H1 (cell line): ENCODE measurements around the gene CFAP54. TPM values are rescaled to one million over a fixed set of nuclear protein-coding genes. Genes with fewer than 3 reads are reported as not detected.

Source experiments
- CTCF ChIA-PET: fragments of 300-600 bp; sonication (Branson Sonifier 250); formaldehyde crosslinking; loops from one replicate; lab custom pipeline; 2021; ENCODE audit not compliant: partially characterized antibody; lab: Charles Lee
- POLR2A ChIA-PET: fragments of 300-600 bp; sonication (Branson Sonifier 250); formaldehyde crosslinking; loops from one replicate; lab custom pipeline; 2021; ENCODE audit warnings: inconsistent platforms; ENCODE audit not compliant: partially characterized antibody; lab: Charles Lee
- DNase-seq, 2 experiments: peaks; one replicate each; pipeline versions ENCODE4 v3.0.0 to v3.0.0-alpha.2; 2010 to 2022; ENCODE audit warnings: low spot score in 2 of 2, low read depth in 1 of 2, mixed read lengths in 1 of 2
- FAIRE-seq: peaks from 2 replicates; lab custom pipeline; 2011; peaks lifted over from hg19 to GRCh38; lab: Jason Lieb, UNC
- H2AFZ ChIP-seq: 2 replicates; pipeline ENCODE4 v1.8.1; 2012; ENCODE audit warnings: low read length, inconsistent platforms
- H2AK5ac ChIP-seq: 2 replicates; pipeline ENCODE4 v1.6.1; 2013; ENCODE audit warnings: low read depth, low read length
- H2BK120ac ChIP-seq: replicated peaks from 2 replicates; pipeline ENCODE3; 2013; ENCODE audit warnings: low read depth, low read length, inconsistent platforms
- H2BK12ac ChIP-seq: 2 replicates; pipeline ENCODE4 v1.6.1; 2013; ENCODE audit warnings: low read depth, low read length
- H2BK15ac ChIP-seq: 2 replicates; pipeline ENCODE4 v1.6.1; 2013; ENCODE audit warnings: low read length
- H2BK20ac ChIP-seq: 2 replicates; pipeline ENCODE4 v1.6.1; 2013; ENCODE audit warnings: low read length
- H2BK5ac ChIP-seq: 2 replicates; pipeline ENCODE4 v1.6.1; 2013; ENCODE audit warnings: low read depth, low read length
- H3K14ac ChIP-seq: 2 replicates; pipeline ENCODE4 v1.6.1; 2013; ENCODE audit warnings: inconsistent platforms; ENCODE audit not compliant: insufficient read length
- H3K18ac ChIP-seq: 2 replicates; pipeline ENCODE4 v1.6.1; 2013; ENCODE audit warnings: low read length; ENCODE audit errors: extremely low read depth
- H3K23ac ChIP-seq: 2 replicates; pipeline ENCODE4 v1.6.1; 2013; ENCODE audit warnings: inconsistent platforms; ENCODE audit not compliant: insufficient read length
- H3K23me2 ChIP-seq: 2 replicates; pipeline ENCODE4 v1.6.1; 2013; ENCODE audit warnings: low read depth, low read length
- H3K27ac ChIP-seq: 2 replicates; pipeline ENCODE4 v1.6.1; 2011; ENCODE audit warnings: low read depth, low read length, inconsistent platforms
- H3K27me3 ChIP-seq, 4 experiments: replicated peaks in 1 of 4; 1 replicate in 1 of 4; 2 replicates in 3 of 4; pipeline versions ENCODE4 v1.6.1 to v1.8.1; 2011 to 2013; ENCODE audit warnings: low read length in 3 of 4, mild to moderate bottlenecking in 3 of 4, inconsistent platforms in 2 of 4, mixed read lengths in 2 of 4, moderate library complexity in 1 of 4; ENCODE audit not compliant: control insufficient read depth in 3 of 4, insufficient read depth in 3 of 4; ENCODE audit errors: extremely low read depth in 1 of 4
- H3K36me3 ChIP-seq, 4 experiments: 2 replicates each; pipeline versions ENCODE4 v1.6.1 to v1.8.1; 2011 to 2013; ENCODE audit warnings: mild to moderate bottlenecking in 4 of 4, low read length in 3 of 4, moderate library complexity in 2 of 4, control low read depth in 1 of 4, inconsistent platforms in 1 of 4; ENCODE audit not compliant: insufficient read depth in 4 of 4, control insufficient read depth in 2 of 4
- H3K4ac ChIP-seq: replicated peaks from 2 replicates; pipeline ENCODE3; 2013; ENCODE audit warnings: low read length, low read depth, mixed read lengths, inconsistent platforms; ENCODE audit not compliant: insufficient read length
- H3K4me1 ChIP-seq, 4 experiments: replicated peaks in 1 of 4; 1 replicate in 1 of 4; 2 replicates in 3 of 4; pipeline versions ENCODE4 v1.6.1 to v1.8.1; 2011 to 2013; ENCODE audit warnings: low read length in 3 of 4, inconsistent platforms in 2 of 4, mixed read lengths in 1 of 4; ENCODE audit not compliant: insufficient read depth in 4 of 4, control insufficient read depth in 3 of 4
- H3K4me2 ChIP-seq, 2 experiments: 2 replicates each; pipeline versions ENCODE4 v1.6.1 to v1.8.1; 2011 to 2013; ENCODE audit warnings: low read depth in 2 of 2, low read length in 2 of 2, control low read depth in 1 of 2, inconsistent platforms in 1 of 2, mild to moderate bottlenecking in 1 of 2; ENCODE audit not compliant: insufficient read depth in 1 of 2
- H3K4me3 ChIP-seq, 4 experiments: fragments of 200-600, 300-600 bp in 1 of 4; sonication (generic), shearing (Covaris generic), sonication (Bioruptor Twin) in 1 of 4; 2 replicates each; pipeline versions ENCODE4 v1.5.1 to v1.8.1; 2011 to 2016; ENCODE audit warnings: low read length in 4 of 4, low read depth in 3 of 4, control low read depth in 2 of 4, inconsistent platforms in 2 of 4, mild to moderate bottlenecking in 2 of 4, mixed read lengths in 1 of 4, moderate library complexity in 1 of 4; ENCODE audit not compliant: insufficient read depth in 2 of 4; ENCODE audit errors: extremely low read depth in 1 of 4
- H3K56ac ChIP-seq: replicated peaks from 2 replicates; pipeline ENCODE3; 2013; ENCODE audit warnings: low read depth, mild to moderate bottlenecking, mixed read lengths, low read length, inconsistent platforms; ENCODE audit not compliant: insufficient read length
- H3K79me1 ChIP-seq: 2 replicates; pipeline ENCODE4 v1.6.1; 2013; ENCODE audit warnings: low read depth, low read length, control low read depth
- H3K79me2 ChIP-seq, 2 experiments: 2 replicates each; pipeline versions ENCODE4 v1.6.1 to v1.8.1; 2012 to 2013; ENCODE audit warnings: low read length in 2 of 2, mild to moderate bottlenecking in 2 of 2, inconsistent platforms in 1 of 2; ENCODE audit not compliant: insufficient read depth in 2 of 2, control insufficient read depth in 1 of 2
- H3K9ac ChIP-seq, 4 experiments: replicated peaks in 1 of 4; 1 replicate in 1 of 4; 2 replicates in 3 of 4; pipeline versions ENCODE4 v1.6.1 to v1.8.1; 2011 to 2013; ENCODE audit warnings: low read depth in 3 of 4, low read length in 3 of 4, control low read depth in 2 of 4, mild to moderate bottlenecking in 2 of 4, moderate library complexity in 2 of 4, inconsistent platforms in 1 of 4; ENCODE audit errors: extremely low read depth in 1 of 4
- H3K9me3 ChIP-seq, 2 experiments: 2 replicates each; pipeline versions ENCODE4 v1.6.1 to v1.8.1; 2012 to 2013; ENCODE audit warnings: mild to moderate bottlenecking in 2 of 2, moderate library complexity in 2 of 2, control low read depth in 1 of 2, inconsistent platforms in 1 of 2, low read depth in 1 of 2, low read length in 1 of 2, mixed read lengths in 1 of 2; ENCODE audit not compliant: insufficient read depth in 2 of 2
- H4K20me1 ChIP-seq, 2 experiments: replicated peaks in 1 of 2; 2 replicates each; pipeline versions ENCODE3 to v1.8.1; 2011 to 2013; ENCODE audit warnings: inconsistent platforms in 2 of 2, low read length in 2 of 2, mild to moderate bottlenecking in 1 of 2; ENCODE audit not compliant: insufficient read depth in 2 of 2, control insufficient read depth in 1 of 2
- H4K5ac ChIP-seq: 2 replicates; pipeline ENCODE4 v1.6.1; 2013; ENCODE audit warnings: low read length, low read depth, mixed read lengths, inconsistent platforms; ENCODE audit not compliant: insufficient read length
- H4K8ac ChIP-seq: 2 replicates; pipeline ENCODE4 v1.8.0; 2013; ENCODE audit warnings: mild to moderate bottlenecking, moderate library complexity, low read length, inconsistent platforms; ENCODE audit not compliant: insufficient read depth; ENCODE audit errors: extremely low read depth
- H4K91ac ChIP-seq: replicated peaks from 2 replicates; pipeline ENCODE3; 2013; ENCODE audit warnings: low read length, mixed read lengths, inconsistent platforms; ENCODE audit not compliant: insufficient read length
- EZH2 ChIP-seq: fragments of 200-600 bp; sonication (generic); IDR thresholded peaks from 2 replicates; pipeline ENCODE4 v1.7.1; 2012; ENCODE audit warnings: low read depth, mild to moderate bottlenecking, moderate library complexity, low read length, inconsistent platforms; ENCODE audit not compliant: severe bottlenecking
- SRF ChIP-seq: IDR thresholded peaks from 2 replicates; pipeline ENCODE4 v1.6.1; 2011; ENCODE audit warnings: mild to moderate bottlenecking, low read depth, low read length, moderate library complexity
- TAF1 ChIP-seq: IDR thresholded peaks from 2 replicates; pipeline ENCODE4 v1.6.1; 2011; ENCODE audit warnings: mild to moderate bottlenecking, low read depth, low read length
- WGBS, 2 experiments: shearing (Covaris generic) in 1 of 2; methylation state at CpG; one replicate each; pipeline versions ENCODE4 v1.1.6 to v1.1.7; 2013 to 2015; ENCODE audit warnings: low lambda C conversion rate in 2 of 2, mixed read lengths in 2 of 2, inconsistent platforms in 1 of 2, low coverage in 1 of 2, missing lambda C conversion rate in 1 of 2; ENCODE audit not compliant: insufficient replicate concordance in 2 of 2, insufficient coverage in 1 of 2, insufficient read length in 1 of 2; ENCODE audit errors: extremely low coverage in 1 of 2, missing lambda C conversion rate in 1 of 2; 5-methylcytosine and 5-hydroxymethylcytosine counted together
- polyA plus RNA-seq, 7 experiments: library from polyadenylated mRNA; depleted of rRNA in 3 of 7; stranded (reverse) in 5 of 7; unstranded in 2 of 7; fragments of >200 nt in 5 of 7; fragments of 200-250 nt in 2 of 7; gene quantifications; 1 replicate in 5 of 7; 2 replicates in 1 of 7; 4 replicates in 1 of 7; pipeline versions ENCODE4 v1.2.1 to v1.2.3, GENCODE V29; 2011 to 2013; ENCODE audit warnings: missing spikeins in 2 of 7, mixed read lengths in 2 of 7
- total RNA-seq: library from RNA; stranded (reverse); fragmentation: NEBNext Ultra II Directional; extraction: Animal tissue kit (Norgen Biotek cat#: 25700); gene quantifications from 2 replicates; pipeline ENCODE4 v1.2.1, GENCODE V29; 2021
- TF ChIP-seq, protein P1 (sequence below): IDR thresholded peaks from 2 replicates; pipeline ENCODE4 v1.6.1; 2011; ENCODE audit warnings: low read length, improper control_type of control experiment
- TF ChIP-seq, protein P2 (sequence below), 3 experiments: IDR thresholded peaks; 1 replicate in 2 of 3; 2 replicates in 1 of 3; pipeline versions ENCODE4 v1.5.1 to v1.6.1; 2011; ENCODE audit warnings: low read length in 3 of 3, mild to moderate bottlenecking in 3 of 3, inconsistent platforms in 2 of 3, low read depth in 1 of 3, moderate library complexity in 1 of 3; ENCODE audit not compliant: insufficient read depth in 1 of 3; ENCODE audit errors: control extremely low read depth in 1 of 3

CFAP54 gene
- total and polyA plus RNA-seq, 2 of the 8 experiments (the other 6 are each of a cell fraction or from before 2014, with no cell fraction given): 0.17 to 0.33 TPM

DNA sequence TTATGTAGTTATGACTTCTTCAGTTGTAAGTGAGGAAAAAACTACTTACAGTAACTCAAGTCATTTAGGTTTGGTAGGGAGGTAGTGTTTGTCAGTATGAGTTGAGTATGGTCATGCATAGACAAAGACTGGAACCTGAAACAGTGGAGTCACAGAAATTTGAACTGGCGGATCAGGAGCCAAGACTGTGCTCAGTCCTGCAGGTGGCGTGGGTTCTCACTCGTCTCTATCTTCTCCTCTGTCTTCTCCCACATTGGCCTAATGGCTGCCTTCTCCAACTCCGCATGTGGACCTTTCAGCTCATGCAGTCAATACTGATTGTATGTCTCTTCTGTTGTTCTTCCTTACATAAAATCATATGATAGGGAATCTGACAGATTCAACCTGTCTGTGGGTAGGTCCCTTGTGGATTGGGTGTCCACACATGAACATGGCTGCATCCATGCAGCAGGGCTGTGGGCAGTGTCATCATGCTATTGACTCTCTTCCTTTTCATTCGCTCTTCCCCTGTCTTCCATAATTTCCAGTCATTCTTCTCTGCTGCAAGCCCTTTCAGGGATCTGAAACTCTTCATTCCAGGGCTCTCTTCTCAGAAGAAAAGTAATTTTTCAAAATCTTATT, 338.9 kb downstream of the CFAP54 start:
- no peak overlapping the region for H3K4me3 ChIP-seq
- no peak overlapping the region for H3K9ac ChIP-seq
- H3K23me2 ChIP-seq: no peaks in the 10 kb centered on the region
- H3K4me1 ChIP-seq: no peaks in the 10 kb centered on the region
- H2BK5ac ChIP-seq: no peak overlapping the region
- H3K27ac ChIP-seq: no peak overlapping the region
- no peaks in the 10 kb centered on the region for H3K79me1 ChIP-seq
- CTCF ChIA-PET: no interaction called here
- H4K20me1 ChIP-seq: no peaks in the 10 kb centered on the region
- no peaks in the 10 kb centered on the region for H3K36me3 ChIP-seq
- H2BK12ac ChIP-seq: no peak overlapping the region
- H2BK120ac ChIP-seq: no peak overlapping the region
- TF ChIP-seq TAF1 (no peak), EZH2 (no peak), SRF (no peak)
- TF ChIP-seq, protein P1, sequence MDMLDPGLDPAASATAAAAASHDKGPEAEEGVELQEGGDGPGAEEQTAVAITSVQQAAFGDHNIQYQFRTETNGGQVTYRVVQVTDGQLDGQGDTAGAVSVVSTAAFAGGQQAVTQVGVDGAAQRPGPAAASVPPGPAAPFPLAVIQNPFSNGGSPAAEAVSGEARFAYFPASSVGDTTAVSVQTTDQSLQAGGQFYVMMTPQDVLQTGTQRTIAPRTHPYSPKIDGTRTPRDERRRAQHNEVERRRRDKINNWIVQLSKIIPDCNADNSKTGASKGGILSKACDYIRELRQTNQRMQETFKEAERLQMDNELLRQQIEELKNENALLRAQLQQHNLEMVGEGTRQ: no peak
- TF ChIP-seq, protein P2, sequence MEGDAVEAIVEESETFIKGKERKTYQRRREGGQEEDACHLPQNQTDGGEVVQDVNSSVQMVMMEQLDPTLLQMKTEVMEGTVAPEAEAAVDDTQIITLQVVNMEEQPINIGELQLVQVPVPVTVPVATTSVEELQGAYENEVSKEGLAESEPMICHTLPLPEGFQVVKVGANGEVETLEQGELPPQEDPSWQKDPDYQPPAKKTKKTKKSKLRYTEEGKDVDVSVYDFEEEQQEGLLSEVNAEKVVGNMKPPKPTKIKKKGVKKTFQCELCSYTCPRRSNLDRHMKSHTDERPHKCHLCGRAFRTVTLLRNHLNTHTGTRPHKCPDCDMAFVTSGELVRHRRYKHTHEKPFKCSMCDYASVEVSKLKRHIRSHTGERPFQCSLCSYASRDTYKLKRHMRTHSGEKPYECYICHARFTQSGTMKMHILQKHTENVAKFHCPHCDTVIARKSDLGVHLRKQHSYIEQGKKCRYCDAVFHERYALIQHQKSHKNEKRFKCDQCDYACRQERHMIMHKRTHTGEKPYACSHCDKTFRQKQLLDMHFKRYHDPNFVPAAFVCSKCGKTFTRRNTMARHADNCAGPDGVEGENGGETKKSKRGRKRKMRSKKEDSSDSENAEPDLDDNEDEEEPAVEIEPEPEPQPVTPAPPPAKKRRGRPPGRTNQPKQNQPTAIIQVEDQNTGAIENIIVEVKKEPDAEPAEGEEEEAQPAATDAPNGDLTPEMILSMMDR (IDR thresholded peaks at IDR 0.05; ENCODE audit: control extremely low read depth in 1 of 3, insufficient read depth in 1 of 3, low read depth in 1 of 3, low read length in 3 of 3): peak in 2 of 3 experiments; percentile 22 to 23; a peak in 2 of 4 replicates
- 89% methylated on average over 5 of the region's 5 CpGs; no CpG with 5 or more reads in 1 of the 2 experiments for WGBS, 2 experiments
- H4K5ac ChIP-seq: no peak overlapping the region
- no peak overlapping the region for H2AK5ac ChIP-seq
- H2BK15ac ChIP-seq: no peak overlapping the region
- H3K4me2 ChIP-seq: no peak overlapping the region
- no peak overlapping the region for H4K91ac ChIP-seq
- no peak overlapping the region for H3K56ac ChIP-seq
- no peak overlapping the region for H3K4ac ChIP-seq
- no peak overlapping the region for H3K23ac ChIP-seq
- H4K8ac ChIP-seq: no peak overlapping the region
- no peak overlapping the region for H2BK20ac ChIP-seq
- H3K27me3 ChIP-seq: no peaks in the 10 kb centered on the region
- H3K79me2 ChIP-seq: no peaks in the 10 kb centered on the region
- H3K18ac ChIP-seq: no peak overlapping the region
- POLR2A ChIA-PET: no interaction called here
- peak overlapping the region; percentile 28; the same call in 1 of the 2 replicates for H2AFZ ChIP-seq
- FAIRE-seq (peak; percentile 87), DNase-seq (no peak)
- H3K9me3 ChIP-seq: no peaks in the 10 kb centered on the region
- H3K14ac ChIP-seq: no peak overlapping the region
